GM18517 (cell line): ENCODE results near the gene USP4.

Source experiments
- ATAC-seq: cut with Tn5 transposase; IDR thresholded peaks from one replicate; pipeline ENCODE4 v1.9.1; 2021; ENCODE audit warnings: mild to moderate bottlenecking, moderate library complexity; ENCODE audit not compliant: unreplicated experiment

The USP4 gene

DNA sequence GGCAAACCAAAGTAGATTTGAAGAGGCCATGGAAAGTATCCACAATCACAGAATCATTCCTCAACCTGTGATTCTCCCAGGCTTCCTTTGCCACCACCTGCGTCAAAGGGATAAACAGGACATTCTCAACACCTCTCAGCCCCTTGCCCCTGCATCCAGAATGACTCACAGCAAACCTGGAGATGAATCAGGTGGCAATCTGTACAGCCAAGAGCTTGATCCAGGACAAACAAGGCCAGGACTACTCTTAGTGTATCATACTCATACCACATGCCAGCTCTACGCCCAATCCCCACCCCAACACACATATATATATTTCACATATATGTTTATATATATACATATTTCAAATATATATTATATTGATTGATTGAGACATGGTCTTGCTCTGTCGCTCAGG is 39.3 kb downstream of the USP4 start:
- ATAC-seq, result no peak

DNA sequence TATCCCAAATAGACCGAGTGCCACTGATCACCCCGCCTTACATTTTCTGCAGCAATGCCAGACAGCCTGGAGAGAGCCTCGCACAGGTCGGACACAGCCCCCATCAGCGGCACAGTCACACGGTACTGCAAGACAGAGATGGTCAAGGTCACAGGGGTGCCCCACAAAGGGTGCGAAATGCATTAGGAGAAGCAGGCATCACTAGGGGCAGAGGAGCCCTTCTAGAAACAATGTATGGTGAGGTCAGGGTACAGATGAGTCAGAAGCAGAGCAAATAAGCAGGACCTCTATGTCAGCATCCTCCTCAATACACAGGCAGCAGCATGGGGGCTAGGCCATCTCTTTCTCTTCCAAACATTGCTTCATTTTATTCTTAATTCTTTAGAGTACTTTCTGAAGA is 41.3 kb downstream of the USP4 start:
- ATAC-seq, result no peak

- no peak for ATAC-seq
These were observed 43.0 kb downstream of the USP4 start for GRCh38 chr3:49296781-49297411.

DNA sequence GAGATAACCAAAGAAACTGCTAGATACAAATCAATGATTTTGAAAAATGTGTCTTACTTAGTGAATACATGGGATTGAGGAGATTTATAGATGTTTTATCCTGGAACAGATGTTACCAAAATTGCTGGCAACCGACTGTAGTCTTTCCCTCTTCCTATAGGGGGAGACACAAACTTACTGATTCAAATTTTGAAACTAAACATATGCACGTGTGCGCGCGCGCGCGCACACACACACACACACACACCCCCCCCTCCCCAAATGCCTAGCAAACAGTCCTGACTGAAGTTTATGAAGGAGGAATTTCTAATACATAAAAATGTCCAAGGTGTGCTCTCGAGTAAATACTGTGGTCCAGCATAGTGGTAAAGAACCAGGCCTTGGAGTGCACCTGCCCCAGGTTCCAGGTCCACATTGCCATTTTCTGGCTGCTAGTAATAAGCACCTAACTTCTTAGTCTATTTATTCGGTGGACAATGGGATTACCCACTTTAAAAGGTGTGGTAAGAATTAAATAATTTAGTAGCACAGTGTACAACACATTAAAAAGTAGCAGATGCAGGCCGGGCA is 44.3 kb downstream of the USP4 start:
- no peak for ATAC-seq

- no peak for ATAC-seq
These were observed 45.5 kb downstream of the USP4 start for GRCh38 chr3:49294343-49294742.

- no peak for ATAC-seq
These were observed 55.9 kb downstream of the USP4 start for GRCh38 chr3:49283997-49284396.

DNA sequence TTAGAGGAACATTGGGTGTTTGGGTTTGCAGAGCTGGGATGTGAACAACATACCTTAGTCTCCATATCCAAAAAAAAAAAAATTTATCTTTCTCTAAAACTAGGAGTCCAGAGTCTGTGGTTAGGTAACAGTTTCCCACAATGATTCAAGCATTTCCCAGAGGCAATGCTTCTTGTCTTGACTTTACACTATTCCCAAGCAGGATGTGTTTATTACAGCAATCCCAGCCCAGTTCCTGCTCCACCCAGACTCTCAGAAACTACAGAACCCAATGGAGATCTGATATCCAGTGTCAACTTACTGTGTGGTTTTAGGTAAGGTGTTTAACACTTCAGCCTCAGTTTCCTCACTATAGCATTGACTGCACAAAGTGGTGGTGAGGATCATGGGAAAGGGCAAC is 60.5 kb downstream of the USP4 start:
- ATAC-seq, result no peak

DNA sequence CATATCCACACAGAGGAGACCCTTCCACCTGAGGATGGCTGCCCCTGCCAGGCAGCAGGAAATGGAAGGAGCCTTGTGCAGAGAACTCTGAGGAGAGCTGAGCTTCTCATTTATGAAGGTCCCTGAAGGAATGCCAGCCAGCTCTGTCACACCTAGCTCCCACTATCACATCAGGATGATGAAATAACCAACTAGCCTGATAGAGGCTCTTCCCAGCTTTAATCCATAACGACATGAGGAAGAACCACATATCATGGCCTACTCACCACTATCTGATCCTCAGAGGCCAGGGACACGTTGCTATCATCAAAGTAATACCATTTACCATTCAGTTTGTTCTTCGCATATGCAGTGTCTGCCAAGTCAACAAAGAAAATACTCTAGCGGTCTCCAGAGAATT is 61.3 kb downstream of the USP4 start:
- no peak for ATAC-seq

GRCh38 chr3:49277383-49277775 is 62.5 kb downstream of the USP4 start:
- ATAC-seq, result no peak

GRCh38 chr3:49276475-49277382 is 63.1 kb downstream of the USP4 start, which contains the start of gene C3orf62:
TSS of gene C3orf62 (minus strand) at chr3:49277232. CDS start at chr3:49276872, 360 bp downstream.
- ATAC-seq, result no peak

GRCh38 chr3:49273825-49274532 is 65.9 kb downstream of the USP4 start:
- no peak for ATAC-seq

DNA sequence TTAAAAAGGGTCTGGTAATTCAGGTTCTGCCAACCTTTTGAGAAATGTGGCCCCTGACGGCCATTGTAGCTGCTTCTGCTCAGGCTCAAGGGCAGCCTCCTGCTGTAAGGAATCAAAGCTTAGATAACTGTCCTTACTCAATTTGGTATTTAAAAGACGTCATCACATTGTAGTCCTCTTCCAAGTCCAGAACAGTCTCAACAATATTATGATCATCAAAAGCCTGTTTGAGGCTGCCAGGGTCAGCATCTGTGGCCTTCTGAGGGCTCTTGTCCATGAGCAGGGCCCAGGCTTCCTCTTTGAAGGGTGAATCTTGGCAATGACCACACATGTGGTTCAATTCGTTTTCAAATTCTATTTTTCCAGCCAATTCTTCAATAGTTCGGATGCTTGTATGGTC is 68.8 kb downstream of the USP4 start:
- no peak for ATAC-seq

DNA sequence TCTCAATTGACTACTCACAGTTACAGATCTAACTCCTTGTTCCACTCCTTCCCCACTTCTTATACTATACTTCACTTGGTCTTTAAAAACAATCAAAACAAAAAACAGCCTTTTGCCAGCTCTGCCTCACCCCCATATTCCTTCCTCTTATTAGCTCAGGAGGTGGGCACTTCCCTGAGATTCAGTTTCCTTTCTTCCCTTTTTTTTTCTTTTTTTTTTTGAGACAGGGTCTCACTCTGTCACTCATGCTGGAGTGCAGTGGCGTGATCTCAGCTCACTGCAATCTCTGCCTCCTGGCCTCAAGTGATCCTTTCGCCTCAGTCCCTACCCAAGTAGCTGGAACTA is 69.7 kb downstream of the USP4 start:
- ATAC-seq, result no peak

DNA sequence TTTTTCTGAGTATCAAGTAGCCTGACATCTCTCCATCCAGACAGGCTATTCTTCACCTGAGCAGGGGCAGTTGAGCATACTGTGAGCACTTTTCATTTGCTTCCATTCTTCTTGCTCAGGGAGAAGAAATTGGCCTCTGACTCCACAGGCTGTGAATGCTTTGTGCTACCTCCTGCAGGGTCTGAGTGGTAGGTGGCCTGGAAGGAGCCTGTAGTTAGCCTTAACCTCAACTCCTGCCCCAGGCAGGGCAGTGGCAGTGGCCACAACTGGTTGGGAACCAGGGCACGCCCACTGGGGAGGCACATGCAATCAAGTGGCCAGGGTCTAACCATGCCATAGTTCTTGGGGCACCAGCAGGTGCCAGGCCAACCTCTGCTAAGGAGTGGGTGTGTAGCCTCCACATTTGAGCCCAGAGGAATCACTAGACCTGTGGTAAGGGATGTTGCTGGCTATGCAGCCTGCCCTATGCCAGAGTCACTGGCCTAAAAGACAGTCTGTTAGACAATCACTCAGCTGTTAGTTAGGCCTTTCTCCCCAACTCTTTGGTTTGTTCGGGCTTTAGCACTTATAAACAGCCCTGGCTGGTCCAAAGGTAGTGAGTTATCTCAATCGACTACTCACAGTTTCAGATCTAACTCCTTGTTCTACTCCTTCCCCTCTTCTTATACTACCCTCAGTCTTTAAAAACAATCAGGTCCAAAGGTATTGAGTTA is 70.3 kb downstream of the USP4 start:
- no peak for ATAC-seq

DNA sequence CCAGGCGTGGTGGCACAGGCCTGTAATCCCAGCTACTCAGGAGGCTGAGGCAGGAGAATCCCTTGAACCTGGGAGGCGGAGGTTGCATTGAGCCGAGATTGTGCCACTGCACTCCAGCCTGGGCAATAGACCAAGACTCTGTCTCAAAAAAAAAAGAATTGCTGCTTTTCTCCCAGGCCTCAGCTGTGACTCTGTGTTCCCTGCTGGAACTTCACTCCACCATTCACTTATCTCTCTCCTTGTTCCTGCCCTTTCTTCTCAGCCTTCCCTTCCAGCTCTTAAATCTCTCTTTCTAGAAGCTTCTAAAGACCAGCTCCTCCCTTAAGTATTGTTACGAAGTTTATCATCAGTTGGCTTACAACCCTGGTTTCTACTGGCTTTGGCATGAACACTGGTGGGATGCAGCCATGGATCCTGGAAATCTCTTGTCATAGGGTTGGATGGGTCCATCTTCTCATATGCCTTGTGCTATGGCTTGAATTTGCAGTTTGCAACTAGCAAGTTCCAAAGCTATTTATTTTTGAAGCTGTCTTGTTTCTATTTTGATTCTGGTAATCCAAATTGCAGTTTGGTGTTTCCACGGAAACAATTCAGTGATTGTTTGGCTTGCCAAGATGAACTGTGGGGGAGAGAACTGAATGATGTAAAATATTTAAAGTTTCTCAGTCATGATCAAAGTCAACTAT is 73.3 kb downstream of the USP4 start:
- ATAC-seq, result no peak

DNA sequence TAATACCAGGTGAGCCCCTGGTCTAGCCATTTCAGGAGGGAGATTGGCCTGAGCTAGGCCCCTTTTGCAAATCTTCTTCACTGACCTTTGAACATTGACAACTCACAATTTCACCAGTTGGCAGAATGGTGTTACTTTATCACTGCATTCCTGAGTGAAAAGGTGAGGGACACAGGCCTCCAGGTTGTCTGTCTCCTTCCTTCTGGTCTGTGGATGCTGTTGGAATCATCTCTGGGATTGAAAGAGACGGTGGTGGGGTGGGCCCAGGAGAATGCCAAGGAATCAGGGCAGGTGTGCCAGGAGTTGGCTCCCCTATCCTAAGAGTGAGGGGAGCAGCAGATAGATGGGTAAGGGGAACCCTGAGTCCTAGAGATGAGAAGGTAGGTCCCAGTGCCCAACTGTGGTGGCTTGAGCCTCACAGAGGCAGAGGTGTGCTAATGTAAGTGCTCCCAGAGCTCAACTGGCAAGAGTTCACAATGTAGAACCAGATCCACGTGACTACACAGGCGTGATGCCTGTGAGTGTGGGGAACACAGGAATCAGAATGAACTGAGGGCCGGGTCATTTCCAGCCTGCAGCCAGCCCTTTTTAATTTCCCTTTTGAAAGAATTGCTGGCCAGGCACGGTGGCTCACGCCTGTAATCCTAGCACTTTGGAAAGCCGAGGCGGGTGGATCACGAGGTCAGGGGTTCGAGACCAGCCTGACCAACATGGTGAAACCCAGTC is 74.0 kb downstream of the USP4 start:
- ATAC-seq, result no peak

- no peak for ATAC-seq
These were observed 76.5 kb downstream of the USP4 start for GRCh38 chr3:49263159-49263889.

GRCh38 chr3:49260806-49261324 is 79.0 kb downstream of the USP4 start:
- no peak for ATAC-seq

- no peak for ATAC-seq
These were observed 82.7 kb downstream of the USP4 start for GRCh38 chr3:49257187-49257586.
